Activated naive CD4-positive, alpha-beta T cell treated with anti-CD3 and anti-CD28 coated beads, Interleukin-2, amount 50 U/mL, for 72 hours (primary cell): ENCODE results near the gene LAMC3. TPM values are rescaled to one million over a fixed set of nuclear protein-coding genes. Genes with fewer than 3 reads are reported as not detected.
A peak's percentile ranks its signal among the peaks of the same experiment; 100 is the strongest.

Experiments
- ATAC-seq, 2 donors: fragments of 150-1000 bp; cut with Tn5 transposase; 2 replicates each; pipeline ENCODE4 v1.10.0; 2021; ENCODE audit warnings: mild to moderate bottlenecking in 2 of 2, moderate library complexity in 2 of 2
- DNase-seq, 2 donors: peaks; one replicate each; pipeline ENCODE4 v3.0.0; 2021 to 2022; ENCODE audit warnings: low spot score in 2 of 2
- H3K27ac Mint-ChIP-seq, 2 donors: one replicate each; pipeline ENCODE4 v1.8.0; 2022; ENCODE audit warnings: mild to moderate bottlenecking in 2 of 2, mixed read lengths in 2 of 2
- H3K36me3 Mint-ChIP-seq, 2 donors: one replicate each; pipeline ENCODE4 v1.8.0; 2022; ENCODE audit warnings: mixed read lengths in 2 of 2
- H3K9me3 Mint-ChIP-seq, 2 donors: one replicate each; pipeline ENCODE4 v1.8.0; 2022; ENCODE audit warnings: mixed read lengths in 2 of 2
- total RNA-seq, 2 donors: library from RNA; stranded (reverse); gene quantifications; one replicate each; pipeline ENCODE4 v1.2.3, GENCODE V29; 2022

Gene LAMC3
- total RNA-seq, 2 donors from 2014 or later = 1.0 to 1.1 TPM

- no peak overlapping the region for H3K27ac Mint-ChIP-seq
These were observed 112.4 kb downstream of the LAMC3 start for GRCh38 chr9:131121346-131121745.

GRCh38 chr9:131122158-131122557, 113.2 kb downstream of the LAMC3 start:
- Mint-ChIP-seq H3K9me3 (no peaks in the 10 kb centered on the region), H3K36me3 (peaks cover 16% of the 10 kb centered on the region in 2 donors), H3K27ac (no peak overlapping the region)
- no peak for DNase-seq
- ATAC-seq = no peak

More at GRCh38 chr9:131121346-131121745, 112.4 kb downstream of the LAMC3 start:
- H3K9me3 Mint-ChIP-seq = no peaks in the 10 kb centered on the region
- ATAC-seq (no peak), DNase-seq (no peak)
- peaks cover 16% of the 10 kb centered on the region in 2 donors for H3K36me3 Mint-ChIP-seq

GRCh38 chr9:131125038-131125287, 116.0 kb downstream of the LAMC3 start:
- peaks cover 20 to 23% of the 10 kb centered on the region in 2 donors for H3K36me3 Mint-ChIP-seq
- ATAC-seq (peak in 1 of 2 donors; percentile 15), DNase-seq (no peak)
- no peaks in the 10 kb centered on the region for H3K9me3 Mint-ChIP-seq
- H3K27ac Mint-ChIP-seq = peak overlapping the region; percentile 97

- H3K36me3 Mint-ChIP-seq = peaks cover 21 to 23% of the 10 kb centered on the region in 2 donors
- peak within 1 kb of the TSS; percentile 97 for H3K27ac Mint-ChIP-seq
- H3K9me3 Mint-ChIP-seq = no peaks in the 10 kb centered on the region
- DNase-seq (peak; percentile 99), ATAC-seq (peak; percentile 99)
These were observed 116.5 kb downstream of the LAMC3 start, which contains the start of gene NUP214 for GRCh38 chr9:131125288-131126058. TSS of gene NUP214 (plus strand) at chr9:131125586. CDS start at chr9:131125705, 119 bp downstream.

GRCh38 chr9:131126059-131126426, 117.1 kb downstream of the LAMC3 start:
- no peak for DNase-seq
- ATAC-seq = no peak
- peak overlapping the region; percentile 97 for H3K27ac Mint-ChIP-seq
- H3K9me3 Mint-ChIP-seq = no peaks in the 10 kb centered on the region
- peaks cover 21 to 23% of the 10 kb centered on the region in 2 donors for H3K36me3 Mint-ChIP-seq

- DNase-seq (no peak), ATAC-seq (no peak)
- peaks cover 30 to 33% of the 10 kb centered on the region in 2 donors for H3K36me3 Mint-ChIP-seq
- no peak overlapping the region for H3K27ac Mint-ChIP-seq
- H3K9me3 Mint-ChIP-seq = no peaks in the 10 kb centered on the region
These were observed 120.2 kb downstream of the LAMC3 start for GRCh38 chr9:131129183-131129582.

GRCh38 chr9:131138676-131139075, 129.7 kb downstream of the LAMC3 start:
- ATAC-seq (no peak), DNase-seq (no peak)
- Mint-ChIP-seq H3K27ac (peak overlapping the region in 1 of 2 donors; percentile 47), H3K36me3 (peaks cover 18 to 22% of the 10 kb centered on the region in 2 donors), H3K9me3 (no peaks in the 10 kb centered on the region)

GRCh38 chr9:131140112-131140511, 131.1 kb downstream of the LAMC3 start:
- Mint-ChIP-seq H3K27ac (no peak overlapping the region), H3K36me3 (peaks cover 18 to 33% of the 10 kb centered on the region in 2 donors)
- no peak for ATAC-seq

GRCh38 chr9:131140550-131140949, 131.6 kb downstream of the LAMC3 start:
- peaks cover 18 to 37% of the 10 kb centered on the region in 2 donors for H3K36me3 Mint-ChIP-seq
- no peaks in the 10 kb centered on the region for H3K9me3 Mint-ChIP-seq
- H3K27ac Mint-ChIP-seq = no peak overlapping the region
- ATAC-seq (no peak), DNase-seq (no peak)

More at GRCh38 chr9:131140112-131140511, 131.1 kb downstream of the LAMC3 start:
- DNase-seq = no peak
- H3K9me3 Mint-ChIP-seq = no peaks in the 10 kb centered on the region

- Mint-ChIP-seq H3K36me3 (peaks cover 12 to 34% of the 10 kb centered on the region in 2 donors), H3K27ac (no peak overlapping the region), H3K9me3 (no peaks in the 10 kb centered on the region)
- ATAC-seq (no peak), DNase-seq (no peak)
These were observed 133.2 kb downstream of the LAMC3 start for GRCh38 chr9:131142160-131142559.

Other genes starting within 250 kb of the LAMC3 start
- gene ABL1, start 173.9 kb upstream of the LAMC3 start, total RNA-seq = 10 to 100 TPM; 24.4 to 35.0 TPM
- gene QRFP, start 112.4 kb upstream of the LAMC3 start, total RNA-seq = not detected
- gene FIBCD1, start 69.9 kb upstream of the LAMC3 start, total RNA-seq = not detected
- 1 to 10 TPM in 1 of 2 donors, under 1 TPM in 1; 0.61 to 3.1 TPM for gene AIF1L, start 87.4 kb downstream of the LAMC3 start, total RNA-seq
- 10 to 100 TPM; 46.4 to 75.5 TPM for gene NUP214, start 116.4 kb downstream of the LAMC3 start, total RNA-seq